Lung (tissue), 12 donors: ENCODE results near the gene FBXL12. TPM values are rescaled to one million over a fixed set of nuclear protein-coding genes. Genes with fewer than 3 reads are reported as not detected.

ENCODE experiments used
- ATAC-seq: fragments of 200-7000 bp; cut with Tn5 transposase; one replicate; pipeline ENCODE4 v1.9.1; 2020; ENCODE audit warnings: moderate number of reproducible peaks; ENCODE audit not compliant: insufficient read depth, low FRiP score
- DNase-seq, 3 donors: peaks; one replicate each; pipeline ENCODE4 v3.0.0-alpha.2; 2013 to 2017
- H3K27ac ChIP-seq, 2 donors: one replicate each; pipeline ENCODE4 v1.5.1; 2013; ENCODE audit warnings: mild to moderate bottlenecking in 2 of 2, moderate library complexity in 2 of 2, control low read depth in 1 of 2, inconsistent platforms in 1 of 2, low read depth in 1 of 2, low read length in 1 of 2
- H3K27me3 ChIP-seq, 3 donors: one replicate each; pipeline ENCODE4 v1.5.1; 2013; ENCODE audit warnings: low read length in 2 of 3; ENCODE audit not compliant: control insufficient read depth in 3 of 3, insufficient read depth in 3 of 3
- H3K36me3 ChIP-seq, 4 donors: one replicate each; pipeline ENCODE4 v1.5.1; 2013; ENCODE audit warnings: low read length in 4 of 4, mild to moderate bottlenecking in 1 of 4, moderate library complexity in 1 of 4; ENCODE audit not compliant: control insufficient read depth in 4 of 4, insufficient read depth in 4 of 4
- H3K4me1 ChIP-seq, 5 donors: one replicate each; pipeline ENCODE4 v1.5.1; 2013; ENCODE audit warnings: low read length in 5 of 5, mild to moderate bottlenecking in 2 of 5, moderate library complexity in 1 of 5; ENCODE audit not compliant: control insufficient read depth in 5 of 5, insufficient read depth in 5 of 5
- H3K4me3 ChIP-seq: one replicate; pipeline ENCODE4 v1.5.1; 2013; ENCODE audit warnings: mild to moderate bottlenecking, control low read depth, moderate library complexity
- H3K9ac ChIP-seq, 2 donors: one replicate each; pipeline ENCODE4 v1.5.1; 2013; ENCODE audit warnings: low read length in 2 of 2, control low read depth in 1 of 2; ENCODE audit not compliant: insufficient read depth in 1 of 2
- H3K9me3 ChIP-seq, 4 donors: one replicate each; pipeline ENCODE4 v1.5.1; 2013; ENCODE audit warnings: low read length in 3 of 4, mild to moderate bottlenecking in 1 of 4, moderate library complexity in 1 of 4; ENCODE audit not compliant: control insufficient read depth in 4 of 4, insufficient read depth in 3 of 4
- WGBS, 2 donors: extraction: QIAGEN DNeasy Blood & Tissue Kit; methylation state at CpG; one replicate each; pipeline ENCODE4 v1.1.7; 2013; 5-methylcytosine and 5-hydroxymethylcytosine counted together
- polyA plus RNA-seq, 2 donors: library from polyadenylated mRNA; stranded (reverse); fragments of 200-250 nt; gene quantifications; one replicate each; pipeline ENCODE4 v1.2.1, GENCODE V29; 2013
- total RNA-seq, 2 donors: library from RNA; depleted of rRNA in 1 of 2; stranded (reverse); fragments of >200 nt in 1 of 2; gene quantifications; one replicate each; pipeline ENCODE4 v1.2.1, GENCODE V29; 2014 to 2021
- TF ChIP-seq, protein P1 (sequence below): IDR thresholded peaks from 2 replicates; pipeline ENCODE4 v1.5.1; 2012; ENCODE audit warnings: mild to moderate bottlenecking; ENCODE audit errors: control extremely low read depth, extremely low read depth
- donor health status: control.
- donor health status: control.
- donor health status: Bipolar disorder and iron deficiency.
- donor health status: healthy.
- donor health status: DM: yes; HTN: yes; CAD: no.

Gene FBXL12
- total and polyA plus RNA-seq, 4 donors = 18.8 to 27.0 (median 24.9) TPM

DNA sequence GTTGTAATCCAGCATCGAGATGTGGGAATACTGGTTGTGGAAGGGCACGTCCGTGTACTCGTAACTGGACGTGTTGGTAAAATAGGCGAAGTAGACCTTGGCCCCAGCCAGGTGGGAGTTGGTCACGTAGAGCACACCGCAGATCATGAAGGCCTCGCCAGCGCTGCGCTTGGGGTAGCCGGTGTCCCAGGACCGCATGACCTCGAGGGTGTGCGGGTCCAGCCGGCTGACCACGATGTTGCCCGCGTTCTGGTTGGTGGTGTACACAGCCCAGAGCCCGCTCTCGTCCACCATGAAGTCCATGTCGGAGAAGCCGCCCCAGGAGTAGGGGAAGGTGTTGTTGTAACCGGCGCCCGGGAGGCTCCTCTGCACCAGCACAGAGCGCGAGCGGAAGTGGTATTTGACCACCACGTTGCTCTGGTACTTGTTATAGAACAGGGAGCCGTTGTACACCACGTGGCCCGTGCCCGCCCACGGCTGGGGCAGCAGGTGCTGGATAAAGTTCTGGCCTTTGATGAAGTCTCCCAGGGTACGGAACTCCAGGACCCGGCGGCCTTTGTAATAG is 35.5 kb upstream of the FBXL12 start:
- DNase-seq = no peak
- H3K9me3 ChIP-seq = no peaks in the 10 kb centered on the region
- H3K27me3 ChIP-seq = no peaks in the 10 kb centered on the region
- ATAC-seq = no peak
- H3K27ac ChIP-seq = no peak overlapping the region
- peaks cover 0 to 20% (median 0%) of the 10 kb centered on the region in 4 donors for H3K36me3 ChIP-seq
- 97 to 98% methylated on average over 38 of the region's 38 CpGs for WGBS, 2 donors
- H3K9ac ChIP-seq = no peak overlapping the region
- H3K4me1 ChIP-seq = peaks cover 0 to 2% (median 0%) of the 10 kb centered on the region in 5 donors
- TF ChIP-seq, protein P1, sequence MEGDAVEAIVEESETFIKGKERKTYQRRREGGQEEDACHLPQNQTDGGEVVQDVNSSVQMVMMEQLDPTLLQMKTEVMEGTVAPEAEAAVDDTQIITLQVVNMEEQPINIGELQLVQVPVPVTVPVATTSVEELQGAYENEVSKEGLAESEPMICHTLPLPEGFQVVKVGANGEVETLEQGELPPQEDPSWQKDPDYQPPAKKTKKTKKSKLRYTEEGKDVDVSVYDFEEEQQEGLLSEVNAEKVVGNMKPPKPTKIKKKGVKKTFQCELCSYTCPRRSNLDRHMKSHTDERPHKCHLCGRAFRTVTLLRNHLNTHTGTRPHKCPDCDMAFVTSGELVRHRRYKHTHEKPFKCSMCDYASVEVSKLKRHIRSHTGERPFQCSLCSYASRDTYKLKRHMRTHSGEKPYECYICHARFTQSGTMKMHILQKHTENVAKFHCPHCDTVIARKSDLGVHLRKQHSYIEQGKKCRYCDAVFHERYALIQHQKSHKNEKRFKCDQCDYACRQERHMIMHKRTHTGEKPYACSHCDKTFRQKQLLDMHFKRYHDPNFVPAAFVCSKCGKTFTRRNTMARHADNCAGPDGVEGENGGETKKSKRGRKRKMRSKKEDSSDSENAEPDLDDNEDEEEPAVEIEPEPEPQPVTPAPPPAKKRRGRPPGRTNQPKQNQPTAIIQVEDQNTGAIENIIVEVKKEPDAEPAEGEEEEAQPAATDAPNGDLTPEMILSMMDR = no peak
- H3K4me3 ChIP-seq = no peak overlapping the region

DNA sequence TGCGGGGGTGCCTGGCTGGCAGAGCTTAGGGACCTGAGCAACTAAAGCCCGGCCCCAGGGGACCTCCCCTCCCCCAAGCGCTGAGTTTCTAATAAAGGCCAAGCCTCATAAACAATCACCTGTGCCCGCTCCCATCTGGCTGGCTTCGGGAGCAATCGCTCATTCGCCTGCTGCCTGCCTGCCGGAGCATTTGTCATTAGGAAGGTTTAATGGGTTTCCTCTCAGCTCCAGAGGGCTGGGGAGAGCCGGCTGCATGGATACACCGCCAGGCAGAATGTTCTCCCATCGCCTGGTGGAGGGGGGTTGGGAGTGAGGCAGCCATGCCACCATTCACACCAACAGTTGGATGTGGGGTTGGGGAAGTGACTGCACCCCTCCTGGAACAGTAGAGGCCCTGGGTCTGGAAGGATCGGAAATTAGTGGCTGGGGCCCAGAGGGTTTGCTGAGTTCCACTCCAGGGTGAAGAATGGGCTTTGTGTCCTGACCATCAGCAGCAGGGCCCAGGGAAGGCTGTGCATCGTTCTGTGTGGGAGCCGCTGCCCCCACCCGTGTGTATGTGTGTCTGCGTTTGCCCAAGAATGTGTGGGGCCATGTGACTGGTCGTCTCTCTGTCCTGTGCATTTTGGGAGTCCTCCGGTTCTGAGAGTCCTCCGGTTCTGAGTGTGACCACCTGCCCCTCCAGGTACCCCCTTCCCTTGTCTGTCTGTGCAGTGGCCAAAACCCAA is 31.5 kb upstream of the FBXL12 start:
- TF ChIP-seq, protein P1 = no peak
- H3K27me3 ChIP-seq = no peaks in the 10 kb centered on the region
- no peak overlapping the region for H3K9ac ChIP-seq
- WGBS, 2 donors = 78 to 86% methylated on average over 19 of the region's 19 CpGs
- H3K4me3 ChIP-seq = no peak overlapping the region
- no peak for DNase-seq
- H3K4me1 ChIP-seq = no peaks in the 10 kb centered on the region
- H3K9me3 ChIP-seq = no peaks in the 10 kb centered on the region
- no peak overlapping the region for H3K27ac ChIP-seq
- no peak for ATAC-seq
- H3K36me3 ChIP-seq = peaks cover 0 to 49% (median 12%) of the 10 kb centered on the region in 4 donors

DNA sequence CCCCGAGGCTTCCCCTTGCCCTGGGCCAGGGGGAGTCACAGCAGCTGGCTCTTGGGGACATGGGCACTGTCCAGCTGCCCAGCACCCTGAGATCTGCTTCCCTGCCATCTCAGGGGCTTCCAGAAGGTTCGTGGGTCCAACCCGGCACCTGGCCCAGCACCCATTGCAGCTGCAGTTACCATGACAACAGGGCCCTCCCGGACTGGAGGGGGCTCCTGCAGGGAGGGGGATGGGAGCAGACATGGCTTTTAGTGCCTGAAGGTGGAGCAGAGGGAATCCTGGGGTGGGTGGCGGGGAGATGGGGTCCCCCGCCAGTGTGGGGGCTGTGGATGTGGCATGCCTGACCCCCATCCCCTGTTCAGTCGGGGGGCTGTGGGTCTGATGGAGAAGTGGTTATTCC is 30.9 kb upstream of the FBXL12 start:
- no peaks in the 10 kb centered on the region for H3K27me3 ChIP-seq
- H3K36me3 ChIP-seq = peaks cover 0 to 51% (median 13%) of the 10 kb centered on the region in 4 donors
- ATAC-seq = no peak

More for the DNA sequence above, 30.9 kb upstream of the FBXL12 start:
- H3K4me1 ChIP-seq = no peaks in the 10 kb centered on the region
- DNase-seq = no peak
- no peaks in the 10 kb centered on the region for H3K9me3 ChIP-seq
- no peak overlapping the region for H3K27ac ChIP-seq
- H3K9ac ChIP-seq = no peak overlapping the region
- H3K4me3 ChIP-seq = no peak overlapping the region
- WGBS, 2 donors = 73 to 86% methylated on average over 7 of the region's 7 CpGs
- TF ChIP-seq, protein P1 = no peak
